Osteocyte (in vitro differentiated cells): Measurements from ENCODE around the gene SYTL4. TPM values are rescaled to one million over a fixed set of nuclear protein-coding genes. Genes with fewer than 3 reads are reported as not detected.

ENCODE experiments used
- DNase-seq: peaks from one replicate; pipeline ENCODE4 v3.0.0; 2021; ENCODE audit warnings: mixed read lengths; ENCODE audit not compliant: unreplicated experiment; ENCODE audit errors: extremely low spot score
- H3K27ac Mint-ChIP-seq: one replicate; pipeline ENCODE4 v1.8.0; 2021; ENCODE audit warnings: mild to moderate bottlenecking, mixed read lengths; ENCODE audit not compliant: unreplicated experiment
- H3K27me3 Mint-ChIP-seq: one replicate; pipeline ENCODE4 v1.8.0; 2021; ENCODE audit warnings: mixed read lengths; ENCODE audit not compliant: unreplicated experiment
- H3K36me3 Mint-ChIP-seq: one replicate; pipeline ENCODE4 v1.8.0; 2021; ENCODE audit warnings: mixed read lengths; ENCODE audit not compliant: unreplicated experiment
- H3K4me1 Mint-ChIP-seq: one replicate; pipeline ENCODE4 v1.8.0; 2021; ENCODE audit warnings: mixed read lengths; ENCODE audit not compliant: unreplicated experiment
- H3K4me3 Mint-ChIP-seq: one replicate; pipeline ENCODE4 v1.8.0; 2021; ENCODE audit warnings: mild to moderate bottlenecking, moderate library complexity, mixed read lengths; ENCODE audit not compliant: unreplicated experiment
- H3K9me3 Mint-ChIP-seq: one replicate; pipeline ENCODE4 v1.8.0; 2021; ENCODE audit warnings: mixed read lengths; ENCODE audit not compliant: unreplicated experiment
- total RNA-seq: library from RNA; stranded (reverse); gene quantifications from 2 replicates; pipeline ENCODE4 v1.2.1, GENCODE V29; 2021
- TF ChIP-seq, protein P1 (sequence below): fragments of 200-600 bp; sonication (generic); IDR thresholded peaks from 2 replicates; pipeline ENCODE4 v1.5.0; 2021; ENCODE audit warnings: antibody characterized with exemption, mild to moderate bottlenecking, moderate library complexity

SYTL4 gene
- total RNA-seq, 1 donor from 2014 or later, result 23.2 TPM

DNA sequence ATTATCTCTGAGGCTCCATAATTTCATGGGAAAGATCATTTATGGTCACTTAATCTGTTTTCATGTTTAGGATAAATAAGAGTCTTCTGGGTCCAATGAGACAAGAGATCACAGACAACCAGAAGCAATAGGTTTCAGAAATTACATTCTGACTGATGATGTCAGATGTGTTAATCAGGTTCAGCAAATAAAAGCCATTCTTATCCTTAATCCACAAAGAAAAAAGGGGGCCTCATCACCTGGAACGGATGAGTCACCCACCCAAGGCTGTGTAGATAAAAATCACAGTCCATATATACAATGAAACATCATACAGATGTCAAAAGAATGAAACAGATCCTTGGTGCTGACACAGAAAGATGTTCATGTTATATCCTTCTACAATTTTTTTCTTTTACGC is 36.6 kb downstream of the SYTL4 start:
- peaks cover 8% of the 10 kb centered on the region for H3K9me3 Mint-ChIP-seq
- H3K36me3 Mint-ChIP-seq, result peaks cover 4% of the 10 kb centered on the region
- no peak for DNase-seq
- H3K27me3 Mint-ChIP-seq, result no peaks in the 10 kb centered on the region
- no peak overlapping the region for H3K27ac Mint-ChIP-seq
- peaks cover 19% of the 10 kb centered on the region for H3K4me1 Mint-ChIP-seq
- TF ChIP-seq, protein P1, sequence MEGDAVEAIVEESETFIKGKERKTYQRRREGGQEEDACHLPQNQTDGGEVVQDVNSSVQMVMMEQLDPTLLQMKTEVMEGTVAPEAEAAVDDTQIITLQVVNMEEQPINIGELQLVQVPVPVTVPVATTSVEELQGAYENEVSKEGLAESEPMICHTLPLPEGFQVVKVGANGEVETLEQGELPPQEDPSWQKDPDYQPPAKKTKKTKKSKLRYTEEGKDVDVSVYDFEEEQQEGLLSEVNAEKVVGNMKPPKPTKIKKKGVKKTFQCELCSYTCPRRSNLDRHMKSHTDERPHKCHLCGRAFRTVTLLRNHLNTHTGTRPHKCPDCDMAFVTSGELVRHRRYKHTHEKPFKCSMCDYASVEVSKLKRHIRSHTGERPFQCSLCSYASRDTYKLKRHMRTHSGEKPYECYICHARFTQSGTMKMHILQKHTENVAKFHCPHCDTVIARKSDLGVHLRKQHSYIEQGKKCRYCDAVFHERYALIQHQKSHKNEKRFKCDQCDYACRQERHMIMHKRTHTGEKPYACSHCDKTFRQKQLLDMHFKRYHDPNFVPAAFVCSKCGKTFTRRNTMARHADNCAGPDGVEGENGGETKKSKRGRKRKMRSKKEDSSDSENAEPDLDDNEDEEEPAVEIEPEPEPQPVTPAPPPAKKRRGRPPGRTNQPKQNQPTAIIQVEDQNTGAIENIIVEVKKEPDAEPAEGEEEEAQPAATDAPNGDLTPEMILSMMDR, result no peak
- no peak overlapping the region for H3K4me3 Mint-ChIP-seq

DNA sequence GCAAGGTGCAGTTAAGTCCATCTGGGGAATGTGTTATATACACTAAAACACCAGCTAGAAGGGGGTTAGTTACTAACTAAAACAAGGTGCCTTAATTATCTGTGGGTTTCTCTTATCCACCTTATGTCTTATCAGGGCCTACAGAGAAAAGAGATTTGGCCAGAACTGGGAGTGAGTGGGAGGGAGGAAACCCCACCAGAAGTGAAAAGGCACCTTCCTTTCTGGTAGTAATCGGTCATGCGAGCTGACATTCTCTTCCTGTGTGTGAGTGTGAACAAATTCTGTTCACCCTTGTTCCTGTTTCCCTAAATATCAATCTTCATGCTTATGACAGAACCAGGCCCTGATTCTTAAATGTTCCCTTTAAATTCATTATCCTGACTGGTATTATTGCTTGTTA is 44.4 kb downstream of the SYTL4 start:
- DNase-seq, result no peak
- Mint-ChIP-seq H3K4me3 (no peak overlapping the region), H3K4me1 (peaks cover 16% of the 10 kb centered on the region), H3K9me3 (no peaks in the 10 kb centered on the region), H3K27ac (no peak overlapping the region), H3K27me3 (no peaks in the 10 kb centered on the region), H3K36me3 (peaks cover 5% of the 10 kb centered on the region)
- TF ChIP-seq, protein P1, result no peak

GRCh38 chrX:100687128-100687527 is 44.8 kb downstream of the SYTL4 start:
- Mint-ChIP-seq H3K4me1 (peaks cover 17% of the 10 kb centered on the region), H3K9me3 (no peaks in the 10 kb centered on the region), H3K27ac (no peak overlapping the region), H3K4me3 (no peak overlapping the region), H3K27me3 (no peaks in the 10 kb centered on the region), H3K36me3 (peaks cover 5% of the 10 kb centered on the region)
- DNase-seq, result no peak
- TF ChIP-seq, protein P1, result no peak

DNA sequence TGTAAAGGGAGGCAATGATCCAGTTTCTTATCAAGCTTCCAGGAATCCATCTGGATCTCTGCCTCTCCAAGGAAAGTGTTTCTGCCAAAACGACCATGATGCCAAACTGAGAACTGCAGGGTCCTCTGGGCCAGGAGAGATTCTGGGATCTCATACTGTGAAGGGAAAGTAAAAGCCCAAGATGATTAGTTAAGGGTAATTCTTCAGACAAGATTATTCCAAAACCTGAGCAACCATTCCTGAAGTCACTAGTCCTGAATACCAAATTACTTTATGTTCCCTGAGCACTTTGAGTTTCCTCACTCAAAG is 46.0 kb downstream of the SYTL4 start:
- peaks cover 3% of the 10 kb centered on the region for H3K36me3 Mint-ChIP-seq
- H3K9me3 Mint-ChIP-seq, result no peaks in the 10 kb centered on the region
- no peak overlapping the region for H3K4me3 Mint-ChIP-seq
- H3K27me3 Mint-ChIP-seq, result no peaks in the 10 kb centered on the region
- H3K27ac Mint-ChIP-seq, result no peak overlapping the region
- TF ChIP-seq, protein P1, result no peak
- H3K4me1 Mint-ChIP-seq, result peaks cover 29% of the 10 kb centered on the region
- no peak for DNase-seq

DNA sequence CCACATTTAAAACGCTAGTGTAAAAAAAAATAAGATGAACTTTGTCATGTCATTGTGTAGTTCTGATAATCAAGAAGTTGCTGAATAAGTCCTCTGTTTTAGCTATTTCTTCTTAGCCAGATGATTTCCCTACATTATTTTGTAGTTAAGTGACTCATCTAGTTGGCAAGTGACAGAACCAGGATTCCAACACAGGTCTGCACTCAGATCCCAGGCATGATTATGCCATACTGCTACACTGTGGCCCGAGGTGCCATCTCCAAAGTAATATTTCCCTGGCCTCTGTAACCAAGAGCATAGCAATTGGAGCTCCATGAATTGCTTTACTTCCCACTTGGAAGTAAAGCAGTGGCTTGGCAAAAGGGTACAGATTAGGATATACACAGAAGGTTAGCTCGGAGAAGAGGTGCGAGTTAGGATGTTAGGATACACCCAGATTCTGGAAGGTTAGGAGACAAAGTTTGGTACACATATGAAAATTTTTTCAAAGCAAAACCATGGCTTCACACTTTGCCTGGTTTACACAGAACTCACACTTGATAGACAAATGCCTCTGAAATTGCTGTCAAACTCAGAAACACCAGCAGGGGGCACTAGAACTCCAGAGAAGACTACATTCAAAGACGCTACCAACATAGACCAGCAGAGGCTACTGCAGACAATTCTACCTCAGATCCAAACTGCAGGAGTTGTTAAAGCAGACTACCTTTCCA is 46.5 kb downstream of the SYTL4 start:
- DNase-seq, result no peak
- H3K4me1 Mint-ChIP-seq, result peaks cover 34% of the 10 kb centered on the region
- peaks cover 3% of the 10 kb centered on the region for H3K36me3 Mint-ChIP-seq
- H3K4me3 Mint-ChIP-seq, result no peak overlapping the region
- TF ChIP-seq, protein P1, result peak; percentile 86
- H3K27me3 Mint-ChIP-seq, result no peaks in the 10 kb centered on the region
- no peaks in the 10 kb centered on the region for H3K9me3 Mint-ChIP-seq
- no peak overlapping the region for H3K27ac Mint-ChIP-seq
